Measurements from ENCODE around the gene EML4.
A peak's percentile ranks its signal among the peaks of the same experiment; 100 is the strongest.

EML4 gene

GRCh38 chr2:42351864-42352263, 182.7 kb downstream of the EML4 start:
- Mint-ChIP-seq H3K4me1 (ENCODE audit: low read depth) (peaks cover 13% of the 10 kb centered on the region), H3K27me3 (ENCODE audit: low read depth) (no peaks in the 10 kb centered on the region), H3K36me3 (ENCODE audit: low read depth) (peaks cover 34% of the 10 kb centered on the region), H3K9me3 (no peaks in the 10 kb centered on the region), H3K4me3 (no peak overlapping the region), H3K27ac (no peak overlapping the region)
- DNase-seq (ENCODE audit: low spot score) = no peak

DNA sequence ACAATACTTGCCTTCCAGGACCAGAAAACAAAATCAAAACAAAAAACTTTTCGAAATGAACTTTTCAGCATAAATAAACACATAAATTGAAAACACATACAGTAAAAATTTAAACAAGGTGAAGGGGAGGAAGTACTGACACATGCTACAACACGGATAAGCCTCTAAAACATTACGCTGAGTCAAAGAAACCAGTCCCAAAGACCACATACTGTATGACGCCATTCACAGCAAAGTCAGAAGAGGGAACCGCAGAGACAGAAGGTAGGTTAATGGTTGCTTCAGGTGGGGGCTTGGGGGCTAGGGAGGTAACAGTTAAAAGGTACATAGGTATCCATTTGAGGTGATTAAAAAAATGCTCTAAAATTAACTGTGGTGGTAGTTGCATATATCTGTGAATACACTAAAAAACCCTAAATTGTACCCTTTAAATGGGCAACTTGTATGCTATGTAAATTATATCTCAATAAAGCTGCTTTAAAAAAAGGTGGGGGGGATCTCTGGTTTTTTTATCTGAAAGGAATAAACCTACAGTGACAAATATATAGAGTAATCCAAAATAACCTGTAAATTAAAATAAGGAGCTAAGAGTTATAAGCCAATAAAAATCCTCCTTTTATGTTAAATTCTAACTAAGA, 184.8 kb downstream of the EML4 start:
- peaks cover 27% of the 10 kb centered on the region for H3K4me1 Mint-ChIP-seq (ENCODE audit: low read depth)
- no peak for DNase-seq (ENCODE audit: low spot score)
- H3K4me3 Mint-ChIP-seq = no peak overlapping the region
- no peaks in the 10 kb centered on the region for H3K27me3 Mint-ChIP-seq (ENCODE audit: low read depth)
- no peaks in the 10 kb centered on the region for H3K9me3 Mint-ChIP-seq
- H3K27ac Mint-ChIP-seq = no peak overlapping the region
- peaks cover 30% of the 10 kb centered on the region for H3K36me3 Mint-ChIP-seq (ENCODE audit: low read depth)

- H3K9me3 Mint-ChIP-seq = no peaks in the 10 kb centered on the region
- no peaks in the 10 kb centered on the region for H3K27me3 Mint-ChIP-seq (ENCODE audit: low read depth)
- no peak for DNase-seq (ENCODE audit: low spot score)
Measured at GRCh38 chr2:42359304-42359964, 190.3 kb downstream of the EML4 start.

DNA sequence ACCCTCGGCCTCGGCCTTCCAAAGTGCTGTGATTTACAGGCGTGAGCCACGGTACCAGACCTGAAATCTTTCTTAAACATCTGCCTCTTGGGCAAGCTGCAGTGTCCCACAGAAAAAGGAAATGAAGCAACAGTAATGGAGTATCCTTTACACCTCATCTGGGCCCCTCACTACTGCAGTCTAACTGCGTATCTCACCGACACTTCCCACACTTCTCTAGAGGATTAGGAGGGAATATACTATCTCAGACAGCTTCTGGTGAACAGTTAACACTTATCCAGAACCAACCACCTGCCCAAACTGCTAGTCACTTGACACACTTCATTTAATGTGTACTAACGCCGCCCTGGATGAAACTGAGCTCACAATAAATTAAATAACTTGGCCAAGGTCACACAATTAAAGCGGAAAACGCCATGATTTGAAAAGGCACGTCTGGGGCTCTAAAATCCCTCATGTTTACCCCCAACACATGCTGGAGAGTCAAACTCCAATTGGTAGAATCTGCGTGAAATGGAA, 190.9 kb downstream of the EML4 start:
- Mint-ChIP-seq H3K4me3 (peak overlapping the region; percentile 90), H3K9me3 (no peaks in the 10 kb centered on the region), H3K27ac (peak overlapping the region; percentile 98), H3K36me3 (ENCODE audit: low read depth) (peaks cover 13% of the 10 kb centered on the region), H3K27me3 (ENCODE audit: low read depth) (no peaks in the 10 kb centered on the region), H3K4me1 (ENCODE audit: low read depth) (peaks cover 39% of the 10 kb centered on the region)
- DNase-seq (ENCODE audit: low spot score) = peak; percentile 24

More at GRCh38 chr2:42359304-42359964, 190.3 kb downstream of the EML4 start:
- H3K27ac Mint-ChIP-seq = peak overlapping the region; percentile 98
- H3K4me1 Mint-ChIP-seq (ENCODE audit: low read depth) = peaks cover 44% of the 10 kb centered on the region
- H3K36me3 Mint-ChIP-seq (ENCODE audit: low read depth) = peaks cover 13% of the 10 kb centered on the region
- peak overlapping the region; percentile 90 for H3K4me3 Mint-ChIP-seq

GRCh38 chr2:42360493-42360889, 191.3 kb downstream of the EML4 start:
- H3K27me3 Mint-ChIP-seq (ENCODE audit: low read depth) = no peaks in the 10 kb centered on the region
- H3K4me1 Mint-ChIP-seq (ENCODE audit: low read depth) = peaks cover 38% of the 10 kb centered on the region
- peak overlapping the region; percentile 98 for H3K27ac Mint-ChIP-seq
- H3K36me3 Mint-ChIP-seq (ENCODE audit: low read depth) = peaks cover 13% of the 10 kb centered on the region
- DNase-seq (ENCODE audit: low spot score) = no peak
- peak overlapping the region; percentile 90 for H3K4me3 Mint-ChIP-seq
- no peaks in the 10 kb centered on the region for H3K9me3 Mint-ChIP-seq

- Mint-ChIP-seq H3K9me3 (no peaks in the 10 kb centered on the region), H3K27ac (peak within 1 kb of the TSS; percentile 98), H3K36me3 (ENCODE audit: low read depth) (peaks cover 12% of the 10 kb centered on the region), H3K4me1 (ENCODE audit: low read depth) (peaks cover 37% of the 10 kb centered on the region), H3K27me3 (ENCODE audit: low read depth) (no peaks in the 10 kb centered on the region), H3K4me3 (peak within 1 kb of the TSS; percentile 90)
- DNase-seq (ENCODE audit: low spot score) = peak; percentile 90
Measured at GRCh38 chr2:42360890-42361727, 192.0 kb downstream of the EML4 start, which contains the start of gene COX7A2L. Gene COX7A2L (minus strand): TSS chr2:42361217. CDS start chr2:42361161, 56 bp downstream.

DNA sequence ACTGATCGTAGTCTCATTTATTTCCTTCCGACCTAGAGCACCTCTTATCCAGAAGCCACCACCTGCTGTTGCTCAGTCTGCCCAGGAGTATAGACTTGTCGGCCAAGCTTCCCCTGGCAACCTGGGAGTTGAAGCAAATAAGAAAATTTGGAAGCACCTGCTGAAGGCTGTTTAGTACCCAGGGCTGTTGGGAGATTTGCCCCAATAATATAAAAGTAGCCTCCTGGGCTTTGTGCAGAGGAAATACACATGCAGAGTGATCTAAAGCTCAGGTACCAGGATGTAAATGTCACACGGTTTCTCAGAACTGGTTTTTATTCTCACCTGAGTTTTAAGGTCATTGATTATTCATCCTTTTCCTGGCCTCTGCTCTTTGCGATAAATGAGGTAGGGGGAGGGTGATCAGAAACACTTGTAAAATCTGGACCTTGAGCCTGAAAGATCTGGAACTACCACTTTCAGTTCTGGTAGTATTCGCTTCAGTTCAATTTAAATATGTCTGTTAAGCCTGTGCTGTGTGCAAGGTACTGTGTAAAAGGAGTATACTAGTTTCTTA, 192.7 kb downstream of the EML4 start:
- peak overlapping the region; percentile 98 for H3K27ac Mint-ChIP-seq
- no peak for DNase-seq (ENCODE audit: low spot score)
- H3K36me3 Mint-ChIP-seq (ENCODE audit: low read depth) = peaks cover 9% of the 10 kb centered on the region
- H3K27me3 Mint-ChIP-seq (ENCODE audit: low read depth) = no peaks in the 10 kb centered on the region
- H3K9me3 Mint-ChIP-seq = no peaks in the 10 kb centered on the region
- H3K4me1 Mint-ChIP-seq (ENCODE audit: low read depth) = peaks cover 36% of the 10 kb centered on the region
- peak overlapping the region; percentile 90 for H3K4me3 Mint-ChIP-seq

GRCh38 chr2:42363413-42363812, 194.3 kb downstream of the EML4 start:
- Mint-ChIP-seq H3K27ac (no peak overlapping the region), H3K27me3 (ENCODE audit: low read depth) (peaks cover 3% of the 10 kb centered on the region), H3K4me3 (no peak overlapping the region), H3K4me1 (ENCODE audit: low read depth) (peaks cover 26% of the 10 kb centered on the region), H3K36me3 (ENCODE audit: low read depth) (no peaks in the 10 kb centered on the region), H3K9me3 (no peaks in the 10 kb centered on the region)
- DNase-seq (ENCODE audit: low spot score) = no peak

DNA sequence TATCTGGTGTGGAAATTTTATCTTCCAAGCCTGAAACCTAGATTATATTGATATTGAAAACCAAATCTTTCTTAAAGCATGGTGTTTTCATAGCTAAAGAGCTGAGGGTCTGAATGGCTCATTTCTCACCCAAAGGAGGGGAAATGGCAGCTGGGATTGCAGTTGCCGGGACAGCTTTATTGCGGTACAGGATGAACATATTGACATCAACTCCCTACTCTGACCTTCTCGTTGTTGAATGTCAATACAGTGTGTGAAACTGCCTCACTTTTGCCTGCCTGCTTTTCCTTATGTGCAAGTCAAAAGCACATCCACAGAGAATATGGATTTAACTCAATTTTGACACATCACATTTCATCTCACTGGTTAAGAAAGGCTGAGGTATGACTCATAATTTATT, 195.5 kb downstream of the EML4 start:
- H3K4me1 Mint-ChIP-seq (ENCODE audit: low read depth) = peaks cover 14% of the 10 kb centered on the region
- H3K36me3 Mint-ChIP-seq (ENCODE audit: low read depth) = no peaks in the 10 kb centered on the region
- H3K27me3 Mint-ChIP-seq (ENCODE audit: low read depth) = peaks cover 3% of the 10 kb centered on the region
- H3K27ac Mint-ChIP-seq = no peak overlapping the region
- no peaks in the 10 kb centered on the region for H3K9me3 Mint-ChIP-seq
- H3K4me3 Mint-ChIP-seq = no peak overlapping the region
- no peak for DNase-seq (ENCODE audit: low spot score)

GRCh38 chr2:42366411-42366810, 197.3 kb downstream of the EML4 start:
- no peak for DNase-seq (ENCODE audit: low spot score)
- Mint-ChIP-seq H3K9me3 (no peaks in the 10 kb centered on the region), H3K4me1 (ENCODE audit: low read depth) (peaks cover 6% of the 10 kb centered on the region), H3K27me3 (ENCODE audit: low read depth) (peaks cover 3% of the 10 kb centered on the region), H3K36me3 (ENCODE audit: low read depth) (no peaks in the 10 kb centered on the region), H3K27ac (no peak overlapping the region), H3K4me3 (no peak overlapping the region)

GRCh38 chr2:42367835-42368234, 198.7 kb downstream of the EML4 start:
- Mint-ChIP-seq H3K36me3 (ENCODE audit: low read depth) (no peaks in the 10 kb centered on the region), H3K4me1 (ENCODE audit: low read depth) (no peaks in the 10 kb centered on the region), H3K27me3 (ENCODE audit: low read depth) (peaks cover 3% of the 10 kb centered on the region), H3K9me3 (no peaks in the 10 kb centered on the region), H3K4me3 (no peak overlapping the region), H3K27ac (no peak overlapping the region)
- no peak for DNase-seq (ENCODE audit: low spot score)

DNA sequence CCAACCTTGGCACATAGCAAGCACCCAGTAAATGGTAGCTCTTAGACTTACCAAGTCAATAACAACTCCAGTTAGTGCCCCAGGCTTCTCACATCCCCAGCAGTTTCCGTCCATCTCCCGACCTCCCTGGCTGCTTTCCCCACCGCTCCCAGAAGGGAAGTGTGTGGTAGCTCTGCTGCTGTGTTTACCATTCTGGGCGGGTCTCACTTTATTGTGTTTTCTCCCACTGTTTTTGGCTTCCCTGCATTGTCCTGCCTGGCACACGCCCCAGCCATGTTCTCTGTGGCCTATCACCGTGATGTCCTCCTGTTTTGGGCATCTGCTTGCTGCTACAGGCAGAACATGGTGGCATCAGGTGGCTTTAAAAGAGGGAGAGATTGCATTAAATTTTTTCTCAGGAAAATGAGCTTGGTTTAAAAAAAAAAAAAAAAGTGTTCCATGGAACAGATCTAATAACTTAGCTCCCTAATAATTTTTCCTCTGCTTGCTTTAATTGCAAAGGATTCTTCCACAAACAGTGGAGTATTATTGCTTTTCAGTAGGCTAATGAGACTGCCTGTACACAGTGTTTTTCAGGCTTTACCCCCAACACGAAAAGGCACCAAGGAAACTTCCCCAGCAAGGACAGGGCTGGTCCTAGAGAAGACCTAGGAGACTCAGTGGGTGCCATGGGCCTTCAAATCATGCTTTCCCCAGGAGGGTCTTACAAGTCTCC, 199.8 kb downstream of the EML4 start:
- no peak for DNase-seq (ENCODE audit: low spot score)
- H3K4me3 Mint-ChIP-seq = no peak overlapping the region
- no peaks in the 10 kb centered on the region for H3K9me3 Mint-ChIP-seq
- no peak overlapping the region for H3K27ac Mint-ChIP-seq
- H3K36me3 Mint-ChIP-seq (ENCODE audit: low read depth) = no peaks in the 10 kb centered on the region
- H3K27me3 Mint-ChIP-seq (ENCODE audit: low read depth) = peaks cover 3% of the 10 kb centered on the region
- no peaks in the 10 kb centered on the region for H3K4me1 Mint-ChIP-seq (ENCODE audit: low read depth)

GRCh38 chr2:42369532-42370229, 200.5 kb downstream of the EML4 start:
- peaks cover 3% of the 10 kb centered on the region for H3K27me3 Mint-ChIP-seq (ENCODE audit: low read depth)
- no peak for DNase-seq (ENCODE audit: low spot score)
- no peaks in the 10 kb centered on the region for H3K36me3 Mint-ChIP-seq (ENCODE audit: low read depth)
- H3K4me3 Mint-ChIP-seq = no peak overlapping the region
- no peaks in the 10 kb centered on the region for H3K9me3 Mint-ChIP-seq
- H3K27ac Mint-ChIP-seq = no peak overlapping the region
- no peaks in the 10 kb centered on the region for H3K4me1 Mint-ChIP-seq (ENCODE audit: low read depth)

All from T-helper 2 cell treated with Interferon-gamma antibody and Interleukin-4, amounts not matched to agents 5 μg/mL and 100 μg/mL, for 36 hours (primary cell).